H1 (cell line): ENCODE data around the gene KISS1R. TPM values are rescaled to one million over a fixed set of nuclear protein-coding genes. Genes with fewer than 3 reads are reported as not detected.

Experiments used
- ASH2L ChIP-seq: fragments of 200-600, 300-600 bp; sonication (generic); IDR thresholded peaks from one replicate; pipeline ENCODE4 v1.7.1; 2017; ENCODE audit warnings: low read length
- CBX8 ChIP-seq: fragments of 300-800, 300-1000 bp; sonication (generic); IDR thresholded peaks from 2 replicates; pipeline ENCODE4 v1.7.1; 2016; ENCODE audit warnings: low read depth, low read length, borderline replicate concordance
- JUND ChIP-seq: IDR thresholded peaks from 2 replicates; pipeline ENCODE4 v1.6.1; 2011; ENCODE audit warnings: mild to moderate bottlenecking, improper control_type of control experiment, low read length
- KDM4A ChIP-seq: IDR thresholded peaks from one replicate; pipeline ENCODE4 v1.7.1; 2012; ENCODE audit warnings: low read depth, mild to moderate bottlenecking, moderate library complexity, low read length, inconsistent platforms; ENCODE audit not compliant: severe bottlenecking
- SP1 ChIP-seq: IDR thresholded peaks from 2 replicates; pipeline ENCODE4 v1.6.1; 2011; ENCODE audit warnings: low read depth, low read length
- SP4 ChIP-seq: IDR thresholded peaks from 2 replicates; pipeline ENCODE4 v1.6.1; 2012; ENCODE audit warnings: low read length, inconsistent platforms
- TBP ChIP-seq: IDR thresholded peaks from 2 replicates; pipeline ENCODE4 v1.6.1; 2011; ENCODE audit warnings: low read depth, low read length, improper control_type of control experiment
- TEAD4 ChIP-seq: IDR thresholded peaks from 2 replicates; pipeline ENCODE4 v1.6.1; 2012; ENCODE audit warnings: low read depth, low read length, inconsistent platforms, mixed read lengths
- YY1 ChIP-seq: IDR thresholded peaks from 2 replicates; pipeline ENCODE4 v1.6.1; 2011; ENCODE audit warnings: low read depth, mild to moderate bottlenecking, low read length
- polyA plus RNA-seq, 7 experiments: library from polyadenylated mRNA; depleted of rRNA in 3 of 7; stranded (reverse) in 5 of 7; unstranded in 2 of 7; fragments of >200 nt in 5 of 7; fragments of 200-250 nt in 2 of 7; gene quantifications; 1 replicate in 5 of 7; 2 replicates in 1 of 7; 4 replicates in 1 of 7; pipeline versions ENCODE4 v1.2.1 to v1.2.3, GENCODE V29; 2011 to 2013; ENCODE audit warnings: missing spikeins in 2 of 7, mixed read lengths in 2 of 7
- total RNA-seq: library from RNA; stranded (reverse); fragmentation: NEBNext Ultra II Directional; extraction: Animal tissue kit (Norgen Biotek cat#: 25700); gene quantifications from 2 replicates; pipeline ENCODE4 v1.2.1, GENCODE V29; 2021
- TF ChIP-seq, protein P1 (sequence below): fragments of 300-600 bp; sonication (generic); IDR thresholded peaks from 2 replicates; pipeline ENCODE4 v1.7.1; 2012; ENCODE audit warnings: low read length, moderate library complexity, mild to moderate bottlenecking, inconsistent platforms; ENCODE audit not compliant: insufficient replicate concordance

KISS1R gene
- total and polyA plus RNA-seq, 2 of the 8 experiments (the other 6 are each of a cell fraction or from before 2014, with no cell fraction given), result 2.3 to 2.7 TPM

DNA sequence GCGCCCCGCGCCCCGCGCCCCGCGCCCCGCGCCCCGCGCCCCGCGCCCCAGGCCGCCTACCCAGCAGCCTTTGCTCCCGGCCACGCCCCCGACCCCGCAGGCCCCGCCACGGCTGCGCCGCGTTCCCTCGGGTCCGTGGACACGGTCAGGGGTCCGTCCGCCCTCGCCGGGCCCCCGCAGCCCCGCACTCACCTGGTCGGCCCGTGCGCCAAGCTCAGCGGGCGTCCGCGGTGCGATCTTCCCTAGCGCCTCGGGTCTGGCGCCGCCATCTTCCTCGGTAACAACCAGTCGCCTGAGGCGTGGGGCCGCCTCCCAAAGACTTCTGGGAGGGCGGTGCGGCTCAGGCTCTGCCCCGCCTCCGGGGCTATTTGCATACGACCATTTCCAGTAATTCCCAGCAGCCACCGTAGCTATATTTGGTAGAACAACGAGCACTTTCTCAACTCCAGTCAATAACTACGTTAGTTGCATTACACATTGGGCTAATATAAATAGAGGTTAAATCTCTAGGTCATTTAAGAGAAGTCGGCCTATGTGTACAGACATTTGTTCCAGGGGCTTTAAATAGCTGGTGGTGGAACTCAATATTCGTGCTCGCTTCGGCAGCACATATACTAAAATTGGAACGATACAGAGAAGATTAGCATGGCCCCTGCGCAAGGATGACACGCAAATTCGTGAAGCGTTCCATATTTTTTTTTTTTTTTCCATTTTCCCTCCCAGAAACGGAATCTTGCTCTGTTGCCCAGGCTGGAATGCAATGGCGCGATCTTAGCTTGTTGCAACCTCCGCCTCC is 24.0 kb upstream of the KISS1R start, which contains the start of the genes MED16 and RNU6-9 (continued):
- TF ChIP-seq, protein P1, sequence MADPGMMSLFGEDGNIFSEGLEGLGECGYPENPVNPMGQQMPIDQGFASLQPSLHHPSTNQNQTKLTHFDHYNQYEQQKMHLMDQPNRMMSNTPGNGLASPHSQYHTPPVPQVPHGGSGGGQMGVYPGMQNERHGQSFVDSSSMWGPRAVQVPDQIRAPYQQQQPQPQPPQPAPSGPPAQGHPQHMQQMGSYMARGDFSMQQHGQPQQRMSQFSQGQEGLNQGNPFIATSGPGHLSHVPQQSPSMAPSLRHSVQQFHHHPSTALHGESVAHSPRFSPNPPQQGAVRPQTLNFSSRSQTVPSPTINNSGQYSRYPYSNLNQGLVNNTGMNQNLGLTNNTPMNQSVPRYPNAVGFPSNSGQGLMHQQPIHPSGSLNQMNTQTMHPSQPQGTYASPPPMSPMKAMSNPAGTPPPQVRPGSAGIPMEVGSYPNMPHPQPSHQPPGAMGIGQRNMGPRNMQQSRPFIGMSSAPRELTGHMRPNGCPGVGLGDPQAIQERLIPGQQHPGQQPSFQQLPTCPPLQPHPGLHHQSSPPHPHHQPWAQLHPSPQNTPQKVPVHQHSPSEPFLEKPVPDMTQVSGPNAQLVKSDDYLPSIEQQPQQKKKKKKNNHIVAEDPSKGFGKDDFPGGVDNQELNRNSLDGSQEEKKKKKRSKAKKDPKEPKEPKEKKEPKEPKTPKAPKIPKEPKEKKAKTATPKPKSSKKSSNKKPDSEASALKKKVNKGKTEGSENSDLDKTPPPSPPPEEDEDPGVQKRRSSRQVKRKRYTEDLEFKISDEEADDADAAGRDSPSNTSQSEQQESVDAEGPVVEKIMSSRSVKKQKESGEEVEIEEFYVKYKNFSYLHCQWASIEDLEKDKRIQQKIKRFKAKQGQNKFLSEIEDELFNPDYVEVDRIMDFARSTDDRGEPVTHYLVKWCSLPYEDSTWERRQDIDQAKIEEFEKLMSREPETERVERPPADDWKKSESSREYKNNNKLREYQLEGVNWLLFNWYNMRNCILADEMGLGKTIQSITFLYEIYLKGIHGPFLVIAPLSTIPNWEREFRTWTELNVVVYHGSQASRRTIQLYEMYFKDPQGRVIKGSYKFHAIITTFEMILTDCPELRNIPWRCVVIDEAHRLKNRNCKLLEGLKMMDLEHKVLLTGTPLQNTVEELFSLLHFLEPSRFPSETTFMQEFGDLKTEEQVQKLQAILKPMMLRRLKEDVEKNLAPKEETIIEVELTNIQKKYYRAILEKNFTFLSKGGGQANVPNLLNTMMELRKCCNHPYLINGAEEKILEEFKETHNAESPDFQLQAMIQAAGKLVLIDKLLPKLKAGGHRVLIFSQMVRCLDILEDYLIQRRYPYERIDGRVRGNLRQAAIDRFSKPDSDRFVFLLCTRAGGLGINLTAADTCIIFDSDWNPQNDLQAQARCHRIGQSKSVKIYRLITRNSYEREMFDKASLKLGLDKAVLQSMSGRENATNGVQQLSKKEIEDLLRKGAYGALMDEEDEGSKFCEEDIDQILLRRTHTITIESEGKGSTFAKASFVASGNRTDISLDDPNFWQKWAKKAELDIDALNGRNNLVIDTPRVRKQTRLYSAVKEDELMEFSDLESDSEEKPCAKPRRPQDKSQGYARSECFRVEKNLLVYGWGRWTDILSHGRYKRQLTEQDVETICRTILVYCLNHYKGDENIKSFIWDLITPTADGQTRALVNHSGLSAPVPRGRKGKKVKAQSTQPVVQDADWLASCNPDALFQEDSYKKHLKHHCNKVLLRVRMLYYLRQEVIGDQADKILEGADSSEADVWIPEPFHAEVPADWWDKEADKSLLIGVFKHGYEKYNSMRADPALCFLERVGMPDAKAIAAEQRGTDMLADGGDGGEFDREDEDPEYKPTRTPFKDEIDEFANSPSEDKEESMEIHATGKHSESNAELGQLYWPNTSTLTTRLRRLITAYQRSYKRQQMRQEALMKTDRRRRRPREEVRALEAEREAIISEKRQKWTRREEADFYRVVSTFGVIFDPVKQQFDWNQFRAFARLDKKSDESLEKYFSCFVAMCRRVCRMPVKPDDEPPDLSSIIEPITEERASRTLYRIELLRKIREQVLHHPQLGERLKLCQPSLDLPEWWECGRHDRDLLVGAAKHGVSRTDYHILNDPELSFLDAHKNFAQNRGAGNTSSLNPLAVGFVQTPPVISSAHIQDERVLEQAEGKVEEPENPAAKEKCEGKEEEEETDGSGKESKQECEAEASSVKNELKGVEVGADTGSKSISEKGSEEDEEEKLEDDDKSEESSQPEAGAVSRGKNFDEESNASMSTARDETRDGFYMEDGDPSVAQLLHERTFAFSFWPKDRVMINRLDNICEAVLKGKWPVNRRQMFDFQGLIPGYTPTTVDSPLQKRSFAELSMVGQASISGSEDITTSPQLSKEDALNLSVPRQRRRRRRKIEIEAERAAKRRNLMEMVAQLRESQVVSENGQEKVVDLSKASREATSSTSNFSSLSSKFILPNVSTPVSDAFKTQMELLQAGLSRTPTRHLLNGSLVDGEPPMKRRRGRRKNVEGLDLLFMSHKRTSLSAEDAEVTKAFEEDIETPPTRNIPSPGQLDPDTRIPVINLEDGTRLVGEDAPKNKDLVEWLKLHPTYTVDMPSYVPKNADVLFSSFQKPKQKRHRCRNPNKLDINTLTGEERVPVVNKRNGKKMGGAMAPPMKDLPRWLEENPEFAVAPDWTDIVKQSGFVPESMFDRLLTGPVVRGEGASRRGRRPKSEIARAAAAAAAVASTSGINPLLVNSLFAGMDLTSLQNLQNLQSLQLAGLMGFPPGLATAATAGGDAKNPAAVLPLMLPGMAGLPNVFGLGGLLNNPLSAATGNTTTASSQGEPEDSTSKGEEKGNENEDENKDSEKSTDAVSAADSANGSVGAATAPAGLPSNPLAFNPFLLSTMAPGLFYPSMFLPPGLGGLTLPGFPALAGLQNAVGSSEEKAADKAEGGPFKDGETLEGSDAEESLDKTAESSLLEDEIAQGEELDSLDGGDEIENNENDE, result no peak
- TF ChIP-seq ASH2L, result peak; percentile 93
- peak; percentile 98 for TF ChIP-seq TBP
- no peak for TF ChIP-seq CBX8
- peak; percentile 55; the same call in 1 of the 2 replicates for TF ChIP-seq TEAD4
- TF ChIP-seq YY1, result peak; percentile 95
- peak; percentile 76; the same call in 1 of the 2 replicates for TF ChIP-seq SP4
- TF ChIP-seq KDM4A, result peak; percentile 31
- peak; percentile 28; the same call in 1 of the 2 replicates for TF ChIP-seq SP1
- peak; percentile 28 for TF ChIP-seq JUND
